Putamen (tissue), 1 donor: ENCODE results near the gene CYB561A3.

Source experiments
- DNase-seq: peaks from one replicate; pipeline ENCODE4 v3.0.0-alpha.2; 2016; ENCODE audit warnings: low spot score

CYB561A3 gene

GRCh38 chr11:61369372-61370348, 8.0 kb upstream of the CYB561A3 start:
- DNase-seq: no peak

GRCh38 chr11:61368646-61369045, 7.0 kb upstream of the CYB561A3 start:
- no peak for DNase-seq

GRCh38 chr11:61367406-61367805, 5.7 kb upstream of the CYB561A3 start:
- no peak for DNase-seq

GRCh38 chr11:61364012-61364675, 2.5 kb upstream of the CYB561A3 start:
- no peak for DNase-seq

- DNase-seq: no peak
These were observed 827 bp upstream of the CYB561A3 start for GRCh38 chr11:61362542-61362875.

- peak; percentile 20 for DNase-seq
These were observed 393 bp downstream of the CYB561A3 start for GRCh38 chr11:61361237-61361740.

GRCh38 chr11:61359516-61359915, 2.2 kb downstream of the CYB561A3 start:
- DNase-seq: no peak

- no peak for DNase-seq
These were observed 3.1 kb downstream of the CYB561A3 start for GRCh38 chr11:61358566-61358965.

- DNase-seq: no peak
These were observed 3.8 kb downstream of the CYB561A3 start for GRCh38 chr11:61357894-61358239.

- DNase-seq: no peak
These were observed 4.3 kb downstream of the CYB561A3 start for GRCh38 chr11:61357233-61357893.

GRCh38 chr11:61356706-61357105, 5.0 kb downstream of the CYB561A3 start:
- no peak for DNase-seq

- no peak for DNase-seq
These were observed 7.5 kb downstream of the CYB561A3 start for GRCh38 chr11:61354208-61354607.

- DNase-seq: no peak
These were observed 8.3 kb downstream of the CYB561A3 start for GRCh38 chr11:61353131-61354067.

GRCh38 chr11:61352038-61352437, 9.6 kb downstream of the CYB561A3 start:
- no peak for DNase-seq

GRCh38 chr11:61350803-61351202, 10.9 kb downstream of the CYB561A3 start:
- DNase-seq: no peak

GRCh38 chr11:61350336-61350735, 11.3 kb downstream of the CYB561A3 start:
- no peak for DNase-seq

GRCh38 chr11:61349916-61350315, 11.8 kb downstream of the CYB561A3 start:
- DNase-seq: no peak

GRCh38 chr11:61349189-61349751, 12.4 kb downstream of the CYB561A3 start:
- no peak for DNase-seq

GRCh38 chr11:61347916-61348461, 13.7 kb downstream of the CYB561A3 start:
- no peak for DNase-seq

- DNase-seq: no peak
These were observed 15.5 kb downstream of the CYB561A3 start for GRCh38 chr11:61345954-61346843.
